Transverse colon (tissue), 3 donors: Measurements from ENCODE around the gene ARHGAP44.

ENCODE experiments used
- POLR2A ChIP-seq: fragments of 450-650 bp; IDR thresholded peaks from one replicate; pipeline ENCODE4 v1.6.1; 2016; ENCODE audit warnings: antibody characterized with exemption, mild to moderate bottlenecking, moderate library complexity
- TF ChIP-seq, protein P1 (sequence below), 5 experiments: fragments of 200-600 bp in 3 of 5; fragments of 450-650 bp in 2 of 5; sonication (generic) in 3 of 5; IDR thresholded peaks; 1 replicate in 2 of 5; 2 replicates in 3 of 5; pipeline ENCODE4 v1.5.1; 2016 to 2017; ENCODE audit warnings: antibody characterized with exemption in 5 of 5, inconsistent platforms in 3 of 5, mild to moderate bottlenecking in 2 of 5, moderate library complexity in 1 of 5

DNA sequence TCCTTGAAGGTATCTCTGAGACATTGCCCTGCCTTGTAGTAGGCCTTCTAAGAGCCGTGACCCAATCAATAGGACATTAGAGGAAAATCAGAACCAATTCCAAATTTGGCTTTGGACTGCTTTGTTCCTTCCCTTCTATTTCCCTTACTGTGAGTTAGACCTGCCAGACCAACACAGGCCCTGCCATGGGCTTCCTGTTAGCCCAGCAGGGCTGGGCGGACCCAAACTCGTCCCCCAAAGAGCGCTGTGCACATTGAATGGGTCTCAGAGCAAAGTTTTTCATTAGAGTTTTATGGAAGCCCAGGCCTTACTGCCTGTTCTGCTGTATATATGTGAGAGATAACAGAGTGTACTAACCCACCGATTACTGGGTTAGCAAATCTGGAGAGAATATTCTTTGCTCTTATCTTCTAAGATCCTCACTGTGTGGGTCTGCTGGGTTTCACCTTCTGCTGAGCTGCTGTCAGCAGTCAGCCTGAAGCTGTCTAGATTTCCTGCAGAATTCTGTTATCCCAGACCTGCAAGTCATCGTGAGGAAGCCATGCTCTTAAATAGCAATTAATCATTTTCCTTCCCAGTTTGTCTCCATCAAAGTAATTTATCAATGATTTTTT is 5.7 kb downstream of the ARHGAP44 start:
- TF ChIP-seq, protein P1, sequence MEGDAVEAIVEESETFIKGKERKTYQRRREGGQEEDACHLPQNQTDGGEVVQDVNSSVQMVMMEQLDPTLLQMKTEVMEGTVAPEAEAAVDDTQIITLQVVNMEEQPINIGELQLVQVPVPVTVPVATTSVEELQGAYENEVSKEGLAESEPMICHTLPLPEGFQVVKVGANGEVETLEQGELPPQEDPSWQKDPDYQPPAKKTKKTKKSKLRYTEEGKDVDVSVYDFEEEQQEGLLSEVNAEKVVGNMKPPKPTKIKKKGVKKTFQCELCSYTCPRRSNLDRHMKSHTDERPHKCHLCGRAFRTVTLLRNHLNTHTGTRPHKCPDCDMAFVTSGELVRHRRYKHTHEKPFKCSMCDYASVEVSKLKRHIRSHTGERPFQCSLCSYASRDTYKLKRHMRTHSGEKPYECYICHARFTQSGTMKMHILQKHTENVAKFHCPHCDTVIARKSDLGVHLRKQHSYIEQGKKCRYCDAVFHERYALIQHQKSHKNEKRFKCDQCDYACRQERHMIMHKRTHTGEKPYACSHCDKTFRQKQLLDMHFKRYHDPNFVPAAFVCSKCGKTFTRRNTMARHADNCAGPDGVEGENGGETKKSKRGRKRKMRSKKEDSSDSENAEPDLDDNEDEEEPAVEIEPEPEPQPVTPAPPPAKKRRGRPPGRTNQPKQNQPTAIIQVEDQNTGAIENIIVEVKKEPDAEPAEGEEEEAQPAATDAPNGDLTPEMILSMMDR (IDR thresholded peaks at IDR 0.05) = no peak
- TF ChIP-seq POLR2A = no peak
